Endothelial cell of umbilical vein (primary cell): ENCODE measurements around the gene CAMK2G. TPM values are rescaled to one million over a fixed set of nuclear protein-coding genes. Genes with fewer than 3 reads are reported as not detected.

Source experiments
- BruUV-seq: library from RNA; stranded (reverse); fragments of 400-500 nt; replicated peaks from 2 replicates; lab custom pipeline; 2021; lab: Mats Ljungman, UMichigan
- CTCF ChIA-PET: fragments of 300-600, 350-600 bp; sonication (Branson Sonifier 250); formaldehyde crosslinking; loops from one replicate; lab custom pipeline; 2021; ENCODE audit warnings: antibody characterized with exemption, inconsistent platforms; lab: Charles Lee
- POLR2A ChIA-PET: fragments of 300-600, 350-600 bp; sonication (Branson Sonifier 250); formaldehyde crosslinking; loops from one replicate; lab custom pipeline; 2021; ENCODE audit warnings: antibody characterized with exemption, inconsistent platforms; lab: Charles Lee
- DNase-seq: peaks from one replicate; pipeline ENCODE4 v3.0.0-alpha.2; 2011; ENCODE audit warnings: low read depth, low spot score
- FAIRE-seq: peaks from 2 replicates; lab custom pipeline; 2011; peaks lifted over from hg19 to GRCh38; lab: Jason Lieb, UNC
- H2AFZ ChIP-seq: 2 replicates; pipeline ENCODE4 v1.6.0; 2012; ENCODE audit warnings: low read depth, low read length, control low read depth, inconsistent platforms
- H3K27ac ChIP-seq: 2 replicates; pipeline ENCODE4 v1.5.1; 2011; ENCODE audit warnings: low read depth, mild to moderate bottlenecking, control low read depth, low read length, moderate library complexity; ENCODE audit not compliant: insufficient read depth
- H3K27me3 ChIP-seq, 2 experiments: 2 replicates each; pipeline versions ENCODE4 v1.6.0 to v1.6.1; 2011; ENCODE audit warnings: low read length in 2 of 2, mixed read lengths in 1 of 2; ENCODE audit not compliant: control insufficient read depth in 2 of 2, insufficient read depth in 2 of 2
- H3K36me3 ChIP-seq, 2 experiments: 2 replicates in 1 of 2; 3 replicates in 1 of 2; pipeline ENCODE4 v1.5.1; 2011; ENCODE audit warnings: low read length in 2 of 2, mild to moderate bottlenecking in 1 of 2, moderate library complexity in 1 of 2; ENCODE audit not compliant: control insufficient read depth in 2 of 2, insufficient read depth in 2 of 2; ENCODE audit errors: extremely low read depth in 1 of 2
- H3K4me1 ChIP-seq: 3 replicates; pipeline ENCODE4 v1.5.1; 2011; ENCODE audit warnings: mild to moderate bottlenecking, low read length; ENCODE audit not compliant: control insufficient read depth, insufficient read depth; ENCODE audit errors: extremely low read depth
- H3K4me2 ChIP-seq: 2 replicates; pipeline ENCODE4 v1.6.1; 2011; ENCODE audit warnings: low read length, control low read depth, mixed read lengths; ENCODE audit not compliant: insufficient read depth
- H3K4me3 ChIP-seq, 3 experiments: fragments of 200-600 bp in 1 of 3; sonication (generic), shearing (Covaris generic) in 1 of 3; replicated peaks in 1 of 3; 2 replicates each; pipeline ENCODE4 v1.5.1; 2011 to 2016; ENCODE audit warnings: control low read depth in 3 of 3, low read length in 3 of 3, mild to moderate bottlenecking in 2 of 3, inconsistent platforms in 1 of 3, low read depth in 1 of 3, moderate library complexity in 1 of 3; ENCODE audit not compliant: insufficient read depth in 1 of 3
- H3K79me2 ChIP-seq: 2 replicates; pipeline ENCODE4 v1.6.0; 2012; ENCODE audit warnings: low read length, inconsistent platforms; ENCODE audit not compliant: control insufficient read depth, insufficient read depth
- H3K9ac ChIP-seq: replicated peaks from 2 replicates; pipeline ENCODE3; 2011; ENCODE audit warnings: low read length, control low read depth; ENCODE audit not compliant: insufficient read depth; ENCODE audit errors: extremely low read depth
- H3K9me1 ChIP-seq: replicated peaks from 3 replicates; pipeline ENCODE4 v1.6.0; 2011; ENCODE audit warnings: mild to moderate bottlenecking, low read length; ENCODE audit not compliant: control insufficient read depth, insufficient read depth; ENCODE audit errors: extremely low read depth
- H3K9me3 ChIP-seq: replicated peaks from 2 replicates; pipeline ENCODE4 v1.5.1; 2012; ENCODE audit warnings: low read length, inconsistent platforms; ENCODE audit not compliant: control insufficient read depth, insufficient read depth
- H4K20me1 ChIP-seq: replicated peaks from 2 replicates; pipeline ENCODE3; 2011; ENCODE audit warnings: mild to moderate bottlenecking, low read length; ENCODE audit not compliant: control insufficient read depth, insufficient read depth; ENCODE audit errors: extremely low read depth
- EZH2 ChIP-seq: IDR thresholded peaks from 2 replicates; pipeline ENCODE4 v1.6.1; 2012; ENCODE audit warnings: borderline replicate concordance, low read depth, mild to moderate bottlenecking, moderate library complexity, low read length, inconsistent platforms; ENCODE audit not compliant: severe bottlenecking
- FOS ChIP-seq: IDR thresholded peaks from 2 replicates; pipeline ENCODE4 v1.6.1; 2011; ENCODE audit warnings: mild to moderate bottlenecking, low read length, moderate library complexity, borderline replicate concordance; ENCODE audit not compliant: insufficient read depth
- GATA2 ChIP-seq: IDR thresholded peaks from 2 replicates; pipeline ENCODE4 v1.7.0; 2011; ENCODE audit warnings: low read depth, mild to moderate bottlenecking, moderate library complexity, mixed read lengths, low read length; ENCODE audit not compliant: insufficient read length, insufficient read depth
- JUN ChIP-seq: IDR thresholded peaks from 2 replicates; pipeline ENCODE4 v1.6.1; 2011; ENCODE audit warnings: borderline replicate concordance, low read depth; ENCODE audit not compliant: insufficient read length, insufficient read depth
- MYC ChIP-seq: IDR thresholded peaks from one replicate; pipeline ENCODE4 v1.6.1; 2011; ENCODE audit warnings: mild to moderate bottlenecking, low read depth, low read length
- POLR2A ChIP-seq: IDR thresholded peaks from 2 replicates; pipeline ENCODE4 v1.6.1; 2012; ENCODE audit warnings: low read depth, mild to moderate bottlenecking, control low read depth, low read length
- POLR2AphosphoS5 ChIP-seq: IDR thresholded peaks from 2 replicates; pipeline ENCODE4 v1.6.1; 2012; ENCODE audit warnings: low read depth, mild to moderate bottlenecking, control low read depth, low read length, moderate library complexity; ENCODE audit not compliant: insufficient read depth
- dilution Hi-C: fragments of 300-500 bp; cut with MboI; formaldehyde crosslinking; loops from one replicate; pipeline ENCODE4 v1.15.0; 2019; ENCODE audit warnings: low sequenced_read_pairs; ENCODE audit not compliant: extremely low pct_ligation_motif_present
- intact Hi-C: fragments of 100-400 bp; cut with micrococcal nuclease; formaldehyde crosslinking; loops from one replicate; pipeline ENCODE4 v1.10.0; 2022
- polyA plus RNA-seq, 4 experiments: library from polyadenylated mRNA; depleted of rRNA in 3 of 4; stranded (reverse) in 3 of 4; unstranded in 1 of 4; fragments of >200 nt; gene quantifications; 2 replicates each; pipeline versions ENCODE4 v1.2.1 to v1.2.3, GENCODE V29; 2011 to 2012; ENCODE audit warnings: missing spikeins in 1 of 4
- total RNA-seq: library from RNA; stranded (reverse); gene quantifications from 2 replicates; pipeline ENCODE4 v1.2.3, GENCODE V29; 2021
- TF ChIP-seq, protein P1 (sequence below), 2 donors: IDR thresholded peaks; 1 replicate in 1 of 2; 2 replicates in 1 of 2; pipeline ENCODE4 v1.5.1; 2011; ENCODE audit warnings: low read length in 2 of 2, mild to moderate bottlenecking in 2 of 2, moderate library complexity in 2 of 2, control low read depth in 1 of 2, inconsistent platforms in 1 of 2, low read depth in 1 of 2; ENCODE audit not compliant: insufficient read depth in 1 of 2; ENCODE audit errors: extremely low read depth in 1 of 2
- TF ChIP-seq, protein P2 (sequence below): IDR thresholded peaks from 2 replicates; pipeline ENCODE4 v1.6.1; 2011; ENCODE audit not compliant: insufficient read depth, insufficient read length

Gene CAMK2G
- total and polyA plus RNA-seq, 2 donors (not counting 3 experiments of a cell fraction or from before 2014, with no cell fraction given): 27.2 to 33.6 TPM

DNA sequence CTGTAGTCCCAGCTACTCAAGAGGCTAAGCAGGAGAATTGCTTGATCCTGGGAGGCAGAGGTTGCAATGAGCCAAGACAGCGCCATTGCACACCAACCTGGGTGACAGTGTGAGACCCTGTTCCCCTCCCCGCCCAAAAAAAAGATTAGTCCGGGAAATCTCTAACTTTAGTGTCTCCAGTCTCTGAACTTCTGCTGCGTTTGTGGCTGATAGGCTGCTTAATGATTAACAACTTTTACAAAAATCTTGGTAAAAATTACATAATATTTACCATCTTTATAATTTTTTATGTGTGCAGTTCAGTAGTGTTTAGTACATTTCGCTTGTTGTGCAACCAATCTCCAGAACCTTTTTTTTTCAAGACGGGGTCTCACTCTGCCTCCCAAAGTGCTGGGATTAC, 26.9 kb upstream of the CAMK2G start:
- TF ChIP-seq EZH2 (no peak), POLR2AphosphoS5 (no peak), JUN (no peak), POLR2A (no peak), GATA2 (no peak), MYC (no peak), FOS (no peak)
- TF ChIP-seq, protein P1, sequence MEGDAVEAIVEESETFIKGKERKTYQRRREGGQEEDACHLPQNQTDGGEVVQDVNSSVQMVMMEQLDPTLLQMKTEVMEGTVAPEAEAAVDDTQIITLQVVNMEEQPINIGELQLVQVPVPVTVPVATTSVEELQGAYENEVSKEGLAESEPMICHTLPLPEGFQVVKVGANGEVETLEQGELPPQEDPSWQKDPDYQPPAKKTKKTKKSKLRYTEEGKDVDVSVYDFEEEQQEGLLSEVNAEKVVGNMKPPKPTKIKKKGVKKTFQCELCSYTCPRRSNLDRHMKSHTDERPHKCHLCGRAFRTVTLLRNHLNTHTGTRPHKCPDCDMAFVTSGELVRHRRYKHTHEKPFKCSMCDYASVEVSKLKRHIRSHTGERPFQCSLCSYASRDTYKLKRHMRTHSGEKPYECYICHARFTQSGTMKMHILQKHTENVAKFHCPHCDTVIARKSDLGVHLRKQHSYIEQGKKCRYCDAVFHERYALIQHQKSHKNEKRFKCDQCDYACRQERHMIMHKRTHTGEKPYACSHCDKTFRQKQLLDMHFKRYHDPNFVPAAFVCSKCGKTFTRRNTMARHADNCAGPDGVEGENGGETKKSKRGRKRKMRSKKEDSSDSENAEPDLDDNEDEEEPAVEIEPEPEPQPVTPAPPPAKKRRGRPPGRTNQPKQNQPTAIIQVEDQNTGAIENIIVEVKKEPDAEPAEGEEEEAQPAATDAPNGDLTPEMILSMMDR (IDR thresholded peaks at IDR 0.05; ENCODE audit: extremely low read depth in 1 of 2, insufficient read depth in 1 of 2, low read depth in 1 of 2, low read length in 2 of 2): no peak
- TF ChIP-seq, protein P2, sequence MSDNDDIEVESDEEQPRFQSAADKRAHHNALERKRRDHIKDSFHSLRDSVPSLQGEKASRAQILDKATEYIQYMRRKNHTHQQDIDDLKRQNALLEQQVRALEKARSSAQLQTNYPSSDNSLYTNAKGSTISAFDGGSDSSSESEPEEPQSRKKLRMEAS: no peak
- Histone ChIP-seq H3K9me3 (no peaks in the 10 kb centered on the region), H3K4me1 (peaks cover 31% of the 10 kb centered on the region), H3K9me1 (no peaks in the 10 kb centered on the region), H3K4me3 (no peak overlapping the region), H3K27me3 (no peaks in the 10 kb centered on the region), H4K20me1 (no peaks in the 10 kb centered on the region), H3K36me3 (no peaks in the 10 kb centered on the region), H2AFZ (no peak overlapping the region), H3K27ac (no peak overlapping the region), H3K4me2 (no peak overlapping the region), H3K9ac (no peak overlapping the region), H3K79me2 (no peaks in the 10 kb centered on the region)
- no peak for DNase-seq
- dilution Hi-C loops (no loop called here), intact Hi-C loops (no loop called here)
- ChIA-PET CTCF (interaction anchor here (2.5 to 5.3 kb wide), 2 partner anchors 14 to 39 kb away, joined by 6 to 45 read pairs; no protein-coding TSS in a partner anchor), POLR2A (interaction anchor here (0.6 kb wide), 1 partner anchor 16 kb away, joined by 9 read pairs; no protein-coding TSS in a partner anchor)
- FAIRE-seq: no peak
- no TSS peak for BruUV-seq
